ENCODE results near the gene RPUSD4. TPM values are rescaled to one million over a fixed set of nuclear protein-coding genes. Genes with fewer than 3 reads are reported as not detected.

Gene RPUSD4
- polyA plus RNA-seq, 2 of the 4 experiments (the other 2 are of a cell fraction): 15.4 to 16.2 TPM

DNA sequence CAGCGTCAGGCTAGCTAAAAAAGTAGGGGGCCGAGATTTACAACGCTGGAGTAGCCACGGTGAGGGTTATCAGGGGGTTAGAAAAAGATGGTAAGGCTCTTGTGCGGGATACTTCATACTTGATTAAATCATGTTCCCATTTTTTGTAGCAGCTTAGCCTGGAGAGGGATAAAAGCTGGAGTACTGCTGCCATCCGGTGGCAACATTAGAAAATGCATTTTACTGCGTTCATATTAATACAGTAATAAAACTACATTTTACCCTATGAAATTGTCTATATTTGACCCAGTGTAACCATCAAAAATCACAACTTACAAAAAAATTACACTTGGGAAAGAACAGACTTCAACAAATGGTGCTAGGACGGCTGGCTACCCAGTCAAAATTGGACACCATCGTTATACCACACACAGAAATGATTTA, 17.3 kb downstream of the RPUSD4 start (continued):
- peak; percentile 86 for TF ChIP-seq RAD21 (conservative IDR thresholded peaks at IDR 0.05 in 1 of 2, IDR thresholded peaks at IDR 0.05 in 1 of 2)
- no peak for TF ChIP-seq HDAC2 (IDR thresholded peaks at IDR 0.05)
- TF ChIP-seq GATA3 (IDR thresholded peaks at IDR 0.05; ENCODE audit: borderline replicate concordance): no peak
- peak; percentile 77 for TF ChIP-seq CTCF (IDR thresholded peaks at IDR 0.05)
- no peak for TF ChIP-seq FOSL2 (IDR thresholded peaks at IDR 0.05)
- no peak for TF ChIP-seq FOSL2 (CRISPR knock-in tag; IDR thresholded peaks at IDR 0.05)

- H3K4me2 ChIP-seq: no peak overlapping the region
- no peak for FAIRE-seq
- no peak overlapping the region for H3K4me3 ChIP-seq
- 82% methylated on average over 8 of the region's 16 CpGs for WGBS (ENCODE audit: missing lambda C conversion rate)
- TF ChIP-seq KDM1A (IDR thresholded peaks at IDR 0.05; ENCODE audit: low read depth): no peak
- ChIA-PET POLR2A (no interaction called here), CTCF (interaction anchor here (0.8 to 6.7 kb wide), 23 partner anchors 9 to 469 kb away, joined by 3 to 80 read pairs (median 4); no protein-coding TSS in a partner anchor)
- ATAC-seq: no peak
- no peak for DNase-seq (ENCODE audit: low read depth in 1 of 2, low spot score in 1 of 2)
- H3K27ac ChIP-seq: no peak overlapping the region
- H3K4me1 ChIP-seq: no peaks in the 10 kb centered on the region
- no peaks in the 10 kb centered on the region for H3K9me3 ChIP-seq
Observed at GRCh38 chr11:126193038-126193478, 18.4 kb downstream of the RPUSD4 start.

DNA sequence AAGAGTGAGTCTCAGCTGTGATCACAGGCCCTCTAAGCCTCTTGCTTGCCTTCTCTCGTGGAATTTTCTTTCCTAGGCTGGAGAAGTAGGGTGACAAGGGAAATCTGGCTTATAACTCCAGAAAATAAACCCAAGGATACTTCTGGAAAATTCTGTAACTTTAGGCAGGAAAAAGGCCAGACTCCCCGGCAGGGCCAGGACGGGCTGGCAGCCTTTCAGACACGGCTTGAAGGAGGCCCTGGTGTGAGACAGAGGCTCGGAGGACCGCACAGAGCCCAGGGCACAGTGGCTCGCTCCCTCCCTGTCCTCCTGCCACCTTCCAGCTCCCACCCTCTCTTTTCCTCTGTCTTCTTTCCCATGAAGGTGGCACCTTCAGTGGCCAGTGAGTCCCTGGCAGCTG, 19.1 kb downstream of the RPUSD4 start:
- no peaks in the 10 kb centered on the region for H3K4me1 ChIP-seq
- POLR2A ChIA-PET: no interaction called here
- CTCF ChIA-PET: interaction anchor here (2.3 to 6.7 kb wide), 4 partner anchors 11 to 269 kb away, joined by 7 to 80 read pairs (median 14); no protein-coding TSS in a partner anchor
- no peak overlapping the region for H3K4me3 ChIP-seq
- FAIRE-seq: no peak
- WGBS (ENCODE audit: missing lambda C conversion rate): 93% methylated on average over 7 of the region's 7 CpGs
- H3K4me2 ChIP-seq: no peak overlapping the region
- no peak overlapping the region for H3K27ac ChIP-seq
- no peak for ATAC-seq
- no peak for TF ChIP-seq POLR2AphosphoS2 (conservative IDR thresholded peaks at IDR 0.05; ENCODE audit: low read length)
- no peak for TF ChIP-seq KDM1A (IDR thresholded peaks at IDR 0.05; ENCODE audit: low read depth)
- no peak for TF ChIP-seq CTCF (IDR thresholded peaks at IDR 0.05)
- TF ChIP-seq FOSB (CRISPR knock-in tag; IDR thresholded peaks at IDR 0.05): no peak
- no peak for TF ChIP-seq HOXB13 (CRISPR knock-in tag; IDR thresholded peaks at IDR 0.05; ENCODE audit: low read depth)
- TF ChIP-seq HOXB5 (CRISPR knock-in tag; IDR thresholded peaks at IDR 0.05): no peak
- no peak for TF ChIP-seq EHF (CRISPR knock-in tag; IDR thresholded peaks at IDR 0.05)
- no peak for TF ChIP-seq ZFP36 (IDR thresholded peaks at IDR 0.05; ENCODE audit: borderline replicate concordance, partially characterized antibody)
- no peak for TF ChIP-seq ESRRA (IDR thresholded peaks at IDR 0.05; ENCODE audit: borderline replicate concordance, low read length)
- TF ChIP-seq BHLHE40 (IDR thresholded peaks at IDR 0.05; ENCODE audit: low read depth, low read length): no peak
- no peak for TF ChIP-seq TFCP2L1 (CRISPR knock-in tag; IDR thresholded peaks at IDR 0.05)
- no peak for TF ChIP-seq JUN (IDR thresholded peaks at IDR 0.05)
- TF ChIP-seq RNF2 (IDR thresholded peaks at IDR 0.05; ENCODE audit: borderline replicate concordance, low read depth): no peak
- TF ChIP-seq SREBF2 (IDR thresholded peaks at IDR 0.05): no peak
- TF ChIP-seq, protein P1, sequence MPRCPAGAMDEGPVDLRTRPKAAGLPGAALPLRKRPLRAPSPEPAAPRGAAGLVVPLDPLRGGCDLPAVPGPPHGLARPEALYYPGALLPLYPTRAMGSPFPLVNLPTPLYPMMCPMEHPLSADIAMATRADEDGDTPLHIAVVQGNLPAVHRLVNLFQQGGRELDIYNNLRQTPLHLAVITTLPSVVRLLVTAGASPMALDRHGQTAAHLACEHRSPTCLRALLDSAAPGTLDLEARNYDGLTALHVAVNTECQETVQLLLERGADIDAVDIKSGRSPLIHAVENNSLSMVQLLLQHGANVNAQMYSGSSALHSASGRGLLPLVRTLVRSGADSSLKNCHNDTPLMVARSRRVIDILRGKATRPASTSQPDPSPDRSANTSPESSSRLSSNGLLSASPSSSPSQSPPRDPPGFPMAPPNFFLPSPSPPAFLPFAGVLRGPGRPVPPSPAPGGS (IDR thresholded peaks at IDR 0.05): no peak
- no peaks in the 10 kb centered on the region for H3K9me3 ChIP-seq
- no peak for DNase-seq (ENCODE audit: low read depth in 1 of 2, low spot score in 1 of 2)

Data from A549 (cell line).